Medulla oblongata (tissue), 1 donor: ENCODE measurements around the gene BIRC7.

Experiments used
- DNase-seq: peaks from one replicate; pipeline ENCODE4 v3.0.0-alpha.2; 2015; ENCODE audit errors: extremely low spot score

The BIRC7 gene

GRCh38 chr20:63225082-63225454, 10.6 kb upstream of the BIRC7 start:
- no peak for DNase-seq

- DNase-seq, result no peak
Measured at GRCh38 chr20:63226042-63226943, 9.4 kb upstream of the BIRC7 start.

GRCh38 chr20:63227260-63227659, 8.4 kb upstream of the BIRC7 start:
- no peak for DNase-seq

GRCh38 chr20:63228806-63229205, 6.9 kb upstream of the BIRC7 start:
- DNase-seq, result no peak

GRCh38 chr20:63230800-63231268, 4.9 kb upstream of the BIRC7 start:
- peak; percentile 77 for DNase-seq

- no peak for DNase-seq
Measured at GRCh38 chr20:63232235-63233060, 3.3 kb upstream of the BIRC7 start.

GRCh38 chr20:63233061-63233344, 2.7 kb upstream of the BIRC7 start:
- no peak for DNase-seq

GRCh38 chr20:63233924-63234323, 1.8 kb upstream of the BIRC7 start:
- DNase-seq, result no peak

GRCh38 chr20:63234693-63235398, 859 bp upstream of the BIRC7 start:
- no peak for DNase-seq

- no peak for DNase-seq
Measured at GRCh38 chr20:63236116-63236837, 572 bp downstream of the BIRC7 start.

- DNase-seq, result no peak
Measured at GRCh38 chr20:63238031-63238430, 2.3 kb downstream of the BIRC7 start.

- peak; percentile 70 for DNase-seq
Measured at GRCh38 chr20:63238514-63239125, 2.9 kb downstream of the BIRC7 start.

GRCh38 chr20:63239431-63239830, 3.7 kb downstream of the BIRC7 start:
- no peak for DNase-seq

GRCh38 chr20:63240004-63240403, 4.3 kb downstream of the BIRC7 start:
- DNase-seq, result no peak

- DNase-seq, result no peak
Measured at GRCh38 chr20:63241272-63241671, 5.6 kb downstream of the BIRC7 start.

- DNase-seq, result no peak
Measured at GRCh38 chr20:63242736-63243135, 7.0 kb downstream of the BIRC7 start.

GRCh38 chr20:63243604-63244247, 8.0 kb downstream of the BIRC7 start:
- no peak for DNase-seq

GRCh38 chr20:63244468-63244867, 8.8 kb downstream of the BIRC7 start:
- DNase-seq, result no peak

GRCh38 chr20:63246490-63247288, 11.0 kb downstream of the BIRC7 start:
- DNase-seq, result no peak
